Stimulated activated CD8-positive, alpha-beta memory T cell treated with anti-CD3 and anti-CD28 coated beads, Interleukin-12 subunit alpha, Interleukin-12 subunit beta, amount 100 ng/mL, for 1 hour (primary cell): ENCODE results near the gene MCMBP.
"Not testable (repeated sequence)": the region's sequence is repeated elsewhere in the genome, so short reads cannot be mapped to it uniquely, and the experiment has no call there.

Experiments used
- DNase-seq: peaks from one replicate; pipeline ENCODE4 v3.0.0-alpha.2; 2020; ENCODE audit warnings: low read depth

MCMBP gene

DNA sequence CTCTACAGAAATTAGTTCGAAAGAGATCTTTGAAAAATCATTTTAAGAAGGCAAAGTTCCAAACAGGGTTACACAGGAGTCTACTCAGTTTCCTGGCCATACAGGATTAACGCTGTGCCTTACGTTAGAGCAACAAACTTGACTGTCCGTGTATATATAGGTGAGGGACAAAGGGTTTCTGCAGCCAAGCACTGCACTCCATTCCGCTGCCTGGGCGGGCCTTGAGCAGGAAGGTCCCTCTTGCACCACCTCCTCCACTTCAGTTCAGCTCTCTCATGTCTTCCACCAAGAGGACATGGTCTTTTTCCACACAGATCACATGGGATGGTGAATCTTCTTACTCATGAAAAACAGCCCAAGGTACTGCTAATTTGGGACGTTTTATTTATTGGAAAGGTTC lies 43.2 kb downstream of the MCMBP start:
- no peak for DNase-seq

DNA sequence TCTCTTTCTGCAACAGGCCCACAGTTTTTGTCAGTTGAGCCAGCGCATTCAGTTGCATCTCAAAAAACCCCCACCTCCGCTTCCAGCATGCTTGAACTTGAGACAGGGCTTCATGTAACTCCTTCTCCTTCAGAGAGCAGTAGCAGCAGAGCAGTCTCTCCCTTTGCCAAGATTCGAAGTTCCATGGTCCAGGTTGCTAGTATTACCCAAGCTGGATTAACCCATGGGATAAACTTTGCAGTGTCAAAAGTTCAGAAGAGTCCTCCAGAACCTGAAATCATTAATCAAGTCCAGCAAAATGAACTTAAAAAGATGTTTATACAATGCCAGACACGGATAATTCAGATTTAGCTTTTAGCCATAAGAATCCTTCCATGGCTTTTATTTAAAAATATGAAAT lies 45.2 kb downstream of the MCMBP start:
- DNase-seq = no peak

DNA sequence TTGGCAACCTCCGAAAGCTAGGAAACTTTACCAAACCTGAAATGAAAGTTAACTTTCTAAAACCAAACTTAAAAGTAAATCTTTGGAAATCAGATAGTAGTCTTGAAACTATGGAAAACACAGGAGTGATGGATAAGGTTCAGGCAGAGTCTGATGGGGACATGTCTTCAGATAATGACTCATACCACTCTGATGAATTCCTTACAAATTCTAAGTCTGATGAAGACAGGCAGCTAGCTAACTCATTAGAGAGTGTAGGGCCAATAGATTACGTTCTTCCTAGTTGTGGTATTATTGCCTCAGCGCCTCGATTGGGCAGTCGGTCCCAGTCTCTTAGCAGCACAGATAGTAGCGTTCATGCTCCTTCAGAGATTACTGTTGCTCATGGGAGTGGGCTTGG lies 45.9 kb downstream of the MCMBP start:
- no peak for DNase-seq

DNA sequence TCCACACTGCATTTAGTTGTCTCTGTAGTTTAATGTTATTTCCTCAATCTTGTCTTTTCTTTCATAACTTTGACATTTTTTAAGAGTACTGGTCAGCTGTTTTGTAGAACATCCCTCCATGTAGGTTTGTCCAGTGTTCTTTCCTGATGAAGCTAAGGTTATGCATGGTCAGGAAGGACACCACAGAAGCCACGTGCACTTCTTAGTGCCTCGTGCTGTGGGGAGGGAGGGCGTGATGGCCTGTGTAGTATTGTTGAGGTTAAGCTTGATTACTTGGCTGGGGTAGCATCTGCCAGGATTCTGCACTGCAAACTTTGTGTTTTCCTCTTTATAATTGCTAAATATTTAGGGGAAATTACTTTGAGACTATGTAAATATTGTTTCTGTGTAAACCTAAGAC lies 48.3 kb downstream of the MCMBP start:
- no peak for DNase-seq

DNA sequence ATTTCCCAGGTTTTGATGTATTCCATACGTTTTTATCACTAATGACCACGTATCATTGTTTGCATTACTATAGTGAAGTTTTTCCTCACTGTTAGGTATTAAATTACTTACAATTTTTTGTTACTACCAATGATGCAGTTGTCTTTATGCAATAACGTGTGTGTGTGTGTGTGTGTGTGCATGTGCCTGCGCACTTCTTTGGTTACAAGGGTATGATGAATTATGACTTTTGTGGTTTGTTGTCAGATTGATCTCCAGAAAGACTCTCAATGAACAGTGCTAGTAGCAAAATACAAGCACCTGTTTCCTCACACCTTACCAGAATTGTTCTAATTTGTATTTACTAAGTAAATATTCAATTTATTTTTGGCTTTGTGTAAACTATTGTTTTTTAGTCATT lies 51.5 kb downstream of the MCMBP start:
- no peak for DNase-seq

DNA sequence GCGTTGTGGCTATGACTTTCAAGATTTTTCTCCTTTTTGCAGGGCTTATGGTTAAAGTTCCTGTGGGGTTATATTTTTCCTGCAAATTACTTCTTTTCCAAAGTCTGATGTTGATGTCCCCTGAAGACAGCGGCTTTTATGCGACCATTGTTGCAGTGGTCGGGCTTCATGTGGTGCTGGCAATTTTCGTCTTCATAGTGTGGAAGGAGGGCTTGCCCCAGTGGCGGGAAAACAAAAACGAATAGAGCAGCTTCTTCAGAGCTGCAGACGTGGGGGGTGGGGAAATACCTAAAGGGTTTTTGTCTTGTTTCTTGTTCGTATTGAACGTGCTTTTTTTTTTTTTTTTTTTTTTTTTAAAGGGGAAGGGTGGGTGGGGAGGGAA lies 53.8 kb downstream of the MCMBP start:
- no peak for DNase-seq

DNA sequence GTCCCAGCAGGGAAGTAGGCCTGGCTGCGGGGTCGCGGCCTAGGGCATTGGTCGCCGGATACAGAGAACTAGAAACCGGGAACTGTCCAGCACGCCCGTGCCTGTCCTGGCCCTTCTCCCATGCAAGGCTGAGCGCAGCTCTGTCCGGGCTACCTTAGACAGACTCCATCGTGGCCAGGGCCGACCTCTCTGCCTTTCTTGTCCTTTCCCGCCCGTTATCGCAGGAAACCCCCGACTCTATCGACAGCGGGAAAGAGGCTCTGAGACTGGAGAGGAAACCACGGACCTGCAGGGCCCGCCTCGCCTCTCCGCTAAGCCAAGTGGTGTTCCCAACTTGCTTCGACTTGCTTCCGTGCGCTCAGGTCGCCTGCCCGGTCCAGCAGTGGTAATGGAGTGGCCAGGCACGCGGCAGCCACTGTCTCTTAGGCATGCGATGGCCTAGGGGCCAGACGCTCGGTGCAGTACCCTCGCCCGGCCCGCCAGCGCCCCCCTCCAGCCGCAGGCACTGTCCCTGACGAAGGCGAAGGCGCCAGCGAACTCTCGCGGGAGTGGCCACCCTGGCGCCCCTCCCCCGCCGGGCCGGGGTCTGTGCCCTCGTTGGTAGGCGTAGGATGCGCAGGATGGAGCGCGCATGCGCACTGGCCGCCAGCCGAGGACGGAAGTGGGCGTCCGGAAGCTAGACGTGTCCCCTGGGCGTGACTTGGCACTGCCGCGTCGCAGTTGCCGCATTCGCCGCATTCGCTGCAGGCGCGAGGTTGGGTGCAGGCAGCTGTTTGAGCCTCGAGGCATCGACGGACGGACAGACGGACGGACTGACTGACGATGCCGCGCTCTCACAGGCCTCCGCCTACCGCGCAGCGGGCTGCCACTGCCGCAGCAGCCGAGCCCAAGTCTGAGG lies 54.4 kb downstream of the MCMBP start:
- DNase-seq = no peak

DNA sequence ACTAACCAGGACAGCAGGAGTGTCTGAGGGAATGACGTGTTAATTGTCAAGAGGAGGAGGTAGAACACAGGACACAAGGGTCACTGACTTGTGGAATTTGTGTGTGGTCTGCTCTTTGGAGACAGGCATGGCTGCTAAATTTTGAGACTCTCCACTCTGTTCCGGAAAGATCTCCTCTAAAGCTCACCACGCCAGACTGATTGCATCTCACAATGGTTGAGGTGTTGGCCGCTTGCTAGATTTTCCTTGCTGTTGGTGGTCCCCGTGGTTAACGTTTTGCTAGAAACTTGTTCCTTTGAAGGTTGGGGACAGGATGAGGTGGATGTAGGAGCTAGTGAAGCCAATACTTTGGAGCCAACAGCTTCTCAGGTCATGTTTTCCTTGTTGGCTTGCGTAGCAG lies 57.0 kb downstream of the MCMBP start:
- DNase-seq = no peak

DNA sequence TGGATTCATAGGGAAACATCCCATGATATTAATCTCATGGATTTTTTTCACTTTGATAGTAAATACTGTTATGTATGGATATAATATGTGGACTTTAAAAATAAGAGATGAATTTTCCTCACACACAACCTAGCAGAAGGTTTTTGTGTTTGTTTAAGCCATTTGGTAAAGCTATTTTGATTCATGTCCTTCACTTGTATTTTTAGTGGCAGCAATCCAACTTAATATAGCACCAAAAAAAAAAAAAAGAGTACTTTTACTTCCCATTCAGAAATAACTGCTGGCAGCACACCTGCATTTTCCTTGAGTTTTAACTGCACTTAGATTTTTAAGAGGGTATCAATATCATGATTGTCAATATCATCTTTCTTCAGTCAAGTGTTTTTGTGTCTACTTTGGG lies 60.0 kb downstream of the MCMBP start:
- no peak for DNase-seq

DNA sequence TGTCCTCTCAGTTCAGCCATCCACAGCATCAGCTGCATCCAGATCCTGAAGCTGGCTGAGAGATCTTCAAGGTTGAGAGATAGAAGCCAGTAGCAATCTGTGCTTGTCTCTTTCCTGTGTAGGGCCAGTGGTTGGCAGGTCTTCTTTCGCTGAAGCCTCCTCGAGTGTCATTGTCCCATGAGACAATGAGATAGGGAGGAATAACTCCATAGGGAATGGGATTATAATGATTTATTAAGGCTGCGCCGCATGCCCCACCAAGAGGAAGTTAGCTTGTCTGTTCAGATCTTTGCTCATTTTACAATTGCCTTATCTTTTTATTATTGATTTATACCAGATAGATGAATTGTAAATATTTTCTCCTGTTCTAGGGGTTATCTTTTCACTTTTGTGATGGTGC lies 61.5 kb downstream of the MCMBP start:
- no peak for DNase-seq

DNA sequence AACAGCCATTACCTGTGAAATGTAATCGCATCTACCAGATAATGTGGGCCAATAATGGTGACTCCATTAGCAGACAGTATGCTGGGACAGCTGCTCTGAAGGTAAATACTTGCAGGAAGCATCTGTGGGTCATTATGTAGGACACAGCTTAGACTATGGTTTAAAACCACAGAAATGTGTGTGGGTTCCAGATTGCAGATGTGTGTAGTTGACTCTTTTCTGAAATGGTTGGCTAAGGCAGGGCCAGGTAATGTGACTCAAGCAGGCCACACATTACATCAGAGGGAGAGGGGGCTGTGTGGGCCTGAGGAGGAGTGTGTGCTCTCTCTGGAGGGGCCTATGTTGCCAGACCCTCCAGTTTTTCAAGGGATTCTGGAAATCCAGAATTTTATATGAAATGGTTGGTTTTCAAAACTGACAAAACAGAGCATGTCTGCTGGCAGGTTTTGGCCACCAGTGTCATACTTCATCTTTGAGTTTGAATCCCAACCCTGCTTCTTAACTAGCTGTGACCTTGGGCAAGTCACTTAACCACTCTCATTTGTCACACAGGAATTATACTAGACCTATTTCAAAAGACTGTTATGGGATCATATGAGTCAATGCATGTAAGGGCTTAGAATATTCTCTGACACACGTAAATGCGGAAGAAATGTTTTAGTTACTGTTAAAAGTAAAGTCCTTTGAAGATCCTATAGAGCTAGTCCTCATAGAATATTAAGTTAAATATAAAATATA lies 64.5 kb downstream of the MCMBP start:
- DNase-seq = no peak

DNA sequence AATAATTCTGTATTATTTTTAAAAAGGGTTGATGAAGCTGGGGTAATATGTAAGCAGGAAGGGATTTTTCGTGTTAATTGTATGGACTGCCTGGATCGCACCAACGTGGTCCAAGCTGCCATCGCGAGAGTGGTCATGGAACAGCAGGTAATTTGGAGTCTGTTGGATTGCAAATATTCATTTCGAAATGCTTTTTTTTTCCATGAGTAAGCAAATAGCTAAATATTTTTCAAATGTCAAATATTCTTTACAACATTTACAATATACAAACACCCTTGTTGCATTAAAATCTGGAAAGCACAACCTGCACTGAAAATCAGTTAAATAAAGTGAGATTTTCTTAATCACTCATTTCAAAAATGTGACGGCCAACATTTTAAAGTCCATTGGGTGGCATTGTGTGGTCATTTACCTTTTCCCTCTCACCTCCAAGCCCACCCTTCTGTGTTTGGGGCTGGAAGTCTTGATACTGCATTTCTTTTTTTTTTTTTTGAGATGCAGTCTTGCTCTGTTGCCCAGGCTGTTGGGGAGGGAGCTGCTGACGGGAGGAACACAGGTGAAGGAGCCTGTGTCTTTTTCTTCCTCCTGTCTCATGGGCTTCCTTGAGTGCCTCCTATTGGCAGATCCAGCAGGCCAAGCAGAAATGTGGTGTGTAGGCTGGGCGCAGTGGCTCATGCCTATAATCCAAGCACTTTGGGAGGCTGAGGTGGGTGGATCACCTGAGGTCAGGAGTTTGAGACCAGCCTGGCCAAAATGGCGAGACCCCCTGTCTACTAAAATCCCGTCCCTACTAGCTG lies 66.1 kb downstream of the MCMBP start:
- DNase-seq = no peak

DNA sequence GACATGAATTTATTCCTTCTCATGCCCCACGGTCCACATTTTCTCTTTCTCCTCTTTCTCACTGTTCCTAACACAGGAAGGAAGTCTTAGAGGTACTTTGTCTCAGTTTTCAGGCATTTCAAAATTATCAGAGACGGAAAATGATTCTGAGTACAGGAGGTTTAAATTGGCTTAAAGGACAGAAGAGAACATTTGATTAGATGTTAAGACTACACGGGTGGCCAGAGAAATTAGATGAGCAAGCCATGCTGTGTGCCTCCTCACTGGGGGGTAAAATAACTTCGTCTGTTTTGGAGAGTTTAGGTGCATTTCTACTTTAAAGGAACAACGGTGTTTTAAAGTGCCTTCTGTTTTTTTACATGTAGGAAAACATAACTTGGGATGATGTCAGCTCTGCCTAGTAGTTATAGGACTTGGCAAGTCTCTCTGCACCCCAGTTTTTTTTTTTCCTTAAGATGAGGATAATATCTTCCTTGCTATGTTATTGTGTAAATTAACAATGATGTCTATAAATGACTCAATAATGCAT lies 66.9 kb downstream of the MCMBP start:
- no peak for DNase-seq

DNA sequence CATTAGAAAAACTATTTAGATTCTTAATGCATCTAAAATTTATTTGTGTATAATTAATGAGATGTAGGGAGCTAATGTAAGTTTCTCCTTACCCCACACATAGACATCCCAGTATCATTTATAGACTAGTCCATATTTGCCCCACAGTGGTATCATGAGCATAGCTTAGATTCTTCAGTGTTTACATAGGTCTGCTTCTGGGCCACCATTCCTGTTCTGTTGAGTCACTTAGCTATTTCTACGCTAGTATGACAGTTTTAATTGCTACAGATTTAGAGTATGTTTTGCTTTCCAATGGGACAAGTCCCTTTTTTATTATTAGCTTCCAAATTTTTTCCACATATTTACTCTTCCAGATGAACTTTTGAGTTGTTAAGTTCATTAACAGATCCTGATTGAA lies 69.4 kb downstream of the MCMBP start:
- DNase-seq = no peak

DNA sequence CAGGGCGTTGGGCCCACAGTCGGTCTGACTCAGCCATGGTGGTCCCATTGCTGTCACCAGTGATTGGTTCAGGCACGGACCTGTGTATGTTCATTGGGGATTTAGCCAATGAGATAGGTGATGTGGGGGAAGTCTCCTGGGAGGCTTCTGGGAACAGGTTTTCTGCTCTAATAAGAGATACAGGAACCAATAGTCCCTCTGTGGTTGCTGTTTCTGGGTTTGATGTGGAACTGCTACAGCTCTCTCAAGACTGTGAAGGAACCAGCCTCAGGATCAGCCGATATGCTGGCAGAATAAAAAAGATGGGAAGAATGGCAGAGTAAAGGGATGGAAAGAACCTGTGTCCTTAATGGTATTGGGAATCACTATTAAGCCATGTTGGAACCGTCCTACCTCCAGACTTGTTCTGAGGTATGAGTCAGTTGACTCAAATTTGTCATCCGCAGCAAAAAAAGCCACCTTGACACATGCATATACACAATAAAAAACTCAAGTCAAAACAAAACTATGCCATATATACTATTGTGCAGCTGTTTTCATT lies 70.6 kb downstream of the MCMBP start:
- no peak for DNase-seq

DNA sequence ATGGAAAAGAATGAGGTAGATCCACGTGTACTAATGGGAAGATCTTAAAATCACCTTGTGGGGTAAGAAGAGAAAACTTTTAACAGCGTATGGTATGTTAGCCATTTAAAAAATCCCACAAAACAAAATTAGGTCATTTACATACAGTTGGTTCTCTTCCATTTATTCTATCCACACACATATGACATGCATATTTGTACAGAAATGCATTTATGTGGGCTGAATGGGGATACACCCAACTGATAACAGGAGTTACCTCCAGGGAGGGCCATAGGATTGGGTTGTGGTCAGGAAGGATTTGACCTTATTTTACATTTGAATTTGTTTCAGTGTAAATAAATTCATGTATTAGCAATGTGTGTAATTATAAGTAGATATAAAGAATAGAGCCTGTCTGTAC lies 71.5 kb downstream of the MCMBP start:
- no peak for DNase-seq

DNA sequence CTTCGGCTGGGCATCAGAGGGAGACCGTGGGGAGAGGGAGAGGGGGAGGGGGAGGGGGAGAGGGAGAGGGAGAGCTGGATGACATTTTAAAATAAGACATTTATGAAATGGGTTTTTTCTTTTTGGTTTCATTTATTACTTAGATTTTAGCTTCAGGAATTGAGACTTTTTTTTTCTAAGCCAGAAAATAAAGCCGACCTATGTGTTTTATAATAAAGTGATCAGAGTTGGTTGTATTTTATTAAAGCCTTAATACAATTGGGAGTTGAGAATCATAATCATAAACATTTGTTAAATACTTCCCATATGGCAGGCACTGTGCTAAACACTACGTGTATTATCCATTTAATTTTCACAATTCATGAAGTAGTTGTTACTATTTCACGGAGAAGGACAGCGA lies 76.6 kb downstream of the MCMBP start:
- no peak for DNase-seq

DNA sequence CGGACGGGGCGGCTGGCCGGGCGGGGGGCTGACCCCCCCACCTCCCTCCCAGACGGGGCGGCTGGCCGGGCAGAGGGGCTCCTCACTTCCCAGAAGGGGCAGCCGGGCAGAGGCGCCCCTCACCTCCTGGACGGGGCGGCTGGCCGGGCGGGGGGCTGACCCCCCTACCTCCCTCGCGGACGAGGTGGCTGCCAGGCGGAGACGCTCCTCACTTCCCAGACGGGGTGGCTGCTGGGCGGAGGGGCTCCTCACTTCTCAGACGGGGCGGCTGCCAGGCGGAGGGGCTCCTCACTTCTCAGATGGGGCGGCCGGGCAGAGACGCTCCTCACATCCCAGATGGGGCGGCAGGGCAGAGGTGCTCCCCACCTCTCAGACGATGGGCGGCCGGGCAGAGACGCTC lies 77.5 kb downstream of the MCMBP start:
- not testable (repeated sequence) for DNase-seq

DNA sequence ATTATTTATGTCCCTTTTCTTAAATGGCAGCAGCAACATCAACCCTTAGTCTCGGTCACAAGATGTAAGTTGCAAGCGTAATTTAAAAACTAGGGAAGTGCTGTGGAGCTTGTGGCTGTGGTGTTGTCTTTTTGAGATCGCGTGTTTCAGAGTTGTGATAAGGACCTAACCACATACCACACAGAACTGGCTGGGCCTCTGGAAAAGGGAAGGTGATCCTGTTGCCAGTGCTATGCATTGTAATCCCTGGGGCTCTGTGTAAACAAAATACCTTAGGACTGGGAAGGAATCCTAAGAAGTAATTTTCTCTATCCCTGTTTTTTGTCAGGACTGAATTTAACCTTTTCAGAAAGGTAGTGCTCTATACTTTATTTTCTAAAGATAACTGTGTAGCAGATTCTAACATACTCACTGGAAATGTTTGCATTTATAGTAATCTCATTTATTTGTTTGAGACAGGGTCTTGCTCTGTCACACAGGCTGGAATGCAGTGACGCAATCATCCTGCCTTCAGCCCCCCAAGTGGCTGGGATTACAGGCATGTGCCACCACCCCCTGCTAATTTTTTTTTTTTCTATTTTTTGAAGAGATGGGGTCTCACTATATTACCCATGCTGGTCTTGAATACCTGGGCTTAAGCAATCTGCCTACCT lies 86.4 kb downstream of the MCMBP start:
- DNase-seq = no peak

DNA sequence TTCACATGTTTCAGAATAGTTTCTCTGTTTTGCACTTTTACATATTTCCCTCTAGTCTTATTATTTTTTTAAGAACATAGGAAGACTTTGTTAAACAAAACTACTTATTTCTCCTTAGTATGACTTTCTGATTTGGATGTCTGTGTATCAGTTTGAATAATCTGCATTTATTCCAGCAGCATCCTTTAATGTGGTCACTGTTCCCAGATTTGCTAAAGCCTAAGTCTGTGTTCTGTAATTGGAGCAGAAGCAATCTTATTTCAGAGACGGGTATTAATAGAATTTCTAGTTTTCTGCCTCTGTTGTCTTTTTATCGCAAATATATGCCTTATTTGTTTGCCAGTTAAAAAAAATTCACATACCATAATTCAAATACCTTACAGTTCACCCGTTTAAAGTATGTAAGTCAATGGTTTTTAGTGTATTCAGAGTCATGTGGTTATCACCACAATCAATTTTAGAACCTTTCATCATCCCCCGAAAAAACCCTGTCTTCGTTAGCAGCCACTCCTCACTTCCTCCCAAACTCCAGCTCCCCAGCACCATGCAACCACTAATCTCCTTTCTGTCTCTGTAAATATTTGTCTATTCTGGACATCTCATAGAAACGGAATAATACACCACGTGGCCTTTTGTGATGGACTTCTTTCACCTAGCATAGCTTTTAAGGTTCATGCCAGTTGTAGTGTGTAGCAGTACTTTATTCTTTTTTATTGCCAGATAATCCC lies 88.1 kb downstream of the MCMBP start:
- DNase-seq = no peak

DNA sequence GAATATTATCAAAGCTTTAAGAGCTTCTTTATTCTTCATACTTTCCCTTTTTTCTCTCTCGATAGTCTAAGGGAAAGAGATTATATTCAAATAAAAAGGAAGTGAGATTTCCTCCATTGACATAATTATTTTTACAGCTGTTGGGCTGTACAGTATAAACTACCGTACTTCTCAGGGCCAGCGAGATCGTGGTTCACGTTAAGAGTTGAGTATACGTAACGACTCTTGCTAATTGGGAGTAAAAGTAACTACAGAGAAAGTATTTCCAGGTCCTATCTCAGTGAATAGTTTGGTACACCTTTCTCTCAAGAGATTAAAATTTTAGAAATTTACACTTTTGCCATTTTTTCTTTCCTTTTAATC lies 89.0 kb downstream of the MCMBP start:
- DNase-seq = no peak
